Liver (tissue), 9 donors: ENCODE data around the gene RAPGEF6. TPM values are rescaled to one million over a fixed set of nuclear protein-coding genes. Genes with fewer than 3 reads are reported as not detected.

ENCODE experiments used
- DNase-seq: peaks from one replicate; pipeline ENCODE4 v3.0.0-alpha.2; 2017; ENCODE audit warnings: low spot score
- H3K27ac ChIP-seq, 2 donors: one replicate each; pipeline ENCODE4 v1.7.0; 2013; ENCODE audit warnings: inconsistent platforms in 2 of 2, low read length in 2 of 2, control low read depth in 1 of 2, low read depth in 1 of 2, mild to moderate bottlenecking in 1 of 2
- H3K27me3 ChIP-seq, 4 donors: one replicate each; pipeline versions ENCODE4 v1.6.1 to v1.7.0; 2013; ENCODE audit warnings: low read length in 3 of 4, inconsistent platforms in 1 of 4, mild to moderate bottlenecking in 1 of 4, moderate library complexity in 1 of 4; ENCODE audit not compliant: control insufficient read depth in 4 of 4, insufficient read depth in 4 of 4
- H3K36me3 ChIP-seq, 4 donors: one replicate each; pipeline versions ENCODE4 v1.6.1 to v1.7.0; 2013; ENCODE audit warnings: low read length in 3 of 4, mild to moderate bottlenecking in 3 of 4, low read depth in 1 of 4, moderate library complexity in 1 of 4; ENCODE audit not compliant: control insufficient read depth in 4 of 4, insufficient read depth in 3 of 4
- H3K4me1 ChIP-seq, 4 donors: one replicate each; pipeline versions ENCODE4 v1.6.1 to v1.7.0; 2013; ENCODE audit warnings: low read length in 3 of 4, mild to moderate bottlenecking in 3 of 4, moderate library complexity in 1 of 4; ENCODE audit not compliant: control insufficient read depth in 4 of 4, insufficient read depth in 4 of 4
- H3K4me3 ChIP-seq, 3 donors: one replicate each; pipeline versions ENCODE4 v1.6.1 to v1.7.0; 2013; ENCODE audit warnings: low read length in 3 of 3, control low read depth in 1 of 3, low read depth in 1 of 3, mild to moderate bottlenecking in 1 of 3
- H3K9ac ChIP-seq, 2 donors: one replicate each; pipeline ENCODE4 v1.7.0; 2013; ENCODE audit warnings: low read length in 2 of 2, mild to moderate bottlenecking in 2 of 2, moderate library complexity in 2 of 2, control low read depth in 1 of 2, low read depth in 1 of 2
- H3K9me3 ChIP-seq, 4 donors: one replicate each; pipeline versions ENCODE4 v1.6.1 to v1.7.0; 2013; ENCODE audit warnings: low read length in 3 of 4; ENCODE audit not compliant: control insufficient read depth in 4 of 4
- EGR1 ChIP-seq, 2 donors: IDR thresholded peaks; 2 replicates each; pipeline ENCODE4 v1.6.1; 2016 to 2018; ENCODE audit warnings: antibody characterized with exemption in 2 of 2, low read depth in 2 of 2
- FOXA2 ChIP-seq: IDR thresholded peaks from 2 replicates; pipeline ENCODE4 v1.6.1; 2016; ENCODE audit warnings: antibody characterized with exemption
- GABPA ChIP-seq, 2 donors: IDR thresholded peaks in 1 of 2; conservative IDR thresholded peaks in 1 of 2; 2 replicates each; pipeline ENCODE4 v1.6.1; 2016; ENCODE audit warnings: antibody characterized with exemption in 2 of 2, mild to moderate bottlenecking in 1 of 2, moderate library complexity in 1 of 2
- HNF4A ChIP-seq, 2 donors: conservative IDR thresholded peaks; 2 replicates each; pipeline ENCODE4 v1.6.1; 2016; ENCODE audit warnings: antibody characterized with exemption in 2 of 2, mild to moderate bottlenecking in 2 of 2
- HNF4G ChIP-seq: IDR thresholded peaks from 2 replicates; pipeline ENCODE4 v1.6.1; 2016; ENCODE audit warnings: antibody characterized with exemption
- JUND ChIP-seq, 2 donors: IDR thresholded peaks; 2 replicates each; pipeline ENCODE4 v1.6.1; 2016; ENCODE audit warnings: antibody characterized with exemption in 2 of 2
- NR2F2 ChIP-seq: IDR thresholded peaks from 2 replicates; pipeline ENCODE4 v1.6.1; 2016; ENCODE audit warnings: antibody characterized with exemption
- RAD21 ChIP-seq, 2 donors: IDR thresholded peaks; 2 replicates each; pipeline ENCODE4 v1.6.1; 2016; ENCODE audit warnings: antibody characterized with exemption in 2 of 2, mild to moderate bottlenecking in 2 of 2
- RXRA ChIP-seq, 2 donors: IDR thresholded peaks; 2 replicates each; pipeline ENCODE4 v1.6.1; 2017 to 2018; ENCODE audit warnings: antibody characterized with exemption in 2 of 2, mild to moderate bottlenecking in 1 of 2
- SP1 ChIP-seq: IDR thresholded peaks from 2 replicates; pipeline ENCODE4 v1.6.1; 2018; ENCODE audit warnings: antibody characterized with exemption, mild to moderate bottlenecking
- YY1 ChIP-seq: IDR thresholded peaks from 2 replicates; pipeline ENCODE4 v1.6.1; 2016; ENCODE audit warnings: antibody characterized with exemption, mild to moderate bottlenecking
- WGBS: extraction: QIAGEN DNeasy Blood & Tissue Kit; methylation state at CpG from one replicate; pipeline ENCODE4 v1.1.7; 2013; 5-methylcytosine and 5-hydroxymethylcytosine counted together
- polyA plus RNA-seq, 2 donors: library from polyadenylated mRNA; stranded (reverse) in 1 of 2; unstranded in 1 of 2; fragments of 200-250 nt in 1 of 2; fragments of >200 nt in 1 of 2; fragmentation: Nextera tagmentation in 1 of 2; extraction: Ambion mirVana in 1 of 2; gene quantifications; one replicate each; pipeline versions ENCODE4 v1.2.1 to v1.2.3, GENCODE V29; 2013 to 2015
- total RNA-seq, 2 donors: library from RNA; depleted of rRNA; stranded (reverse); fragments of >200 nt; gene quantifications; one replicate each; pipeline ENCODE4 v1.2.3, GENCODE V29; 2014
- TF ChIP-seq, protein P1 (sequence below): IDR thresholded peaks from 2 replicates; pipeline ENCODE4 v1.6.1; 2016; ENCODE audit warnings: antibody characterized with exemption
- TF ChIP-seq, protein P2 (sequence below): fragments of 150-350 bp; IDR thresholded peaks from 2 replicates; pipeline ENCODE4 v1.5.1; 2017; ENCODE audit warnings: improper control_type of control experiment, low read depth, low read length; ENCODE audit not compliant: missing input control
- TF ChIP-seq, protein P3 (sequence below): IDR thresholded peaks from 2 replicates; pipeline ENCODE4 v1.6.1; 2016; ENCODE audit warnings: antibody characterized with exemption
- TF ChIP-seq, protein P4 (sequence below): IDR thresholded peaks from 2 replicates; pipeline ENCODE4 v1.6.1; 2016; ENCODE audit warnings: antibody characterized with exemption, mild to moderate bottlenecking
- donor health status: healthy.
- donor health status: healthy.
- donor health status: healthy.
- donor health status: healthy.
- donor health status: healthy.

RAPGEF6 gene
- total and polyA plus RNA-seq, 4 donors = 1.7 to 16.1 (median 8.6) TPM

DNA sequence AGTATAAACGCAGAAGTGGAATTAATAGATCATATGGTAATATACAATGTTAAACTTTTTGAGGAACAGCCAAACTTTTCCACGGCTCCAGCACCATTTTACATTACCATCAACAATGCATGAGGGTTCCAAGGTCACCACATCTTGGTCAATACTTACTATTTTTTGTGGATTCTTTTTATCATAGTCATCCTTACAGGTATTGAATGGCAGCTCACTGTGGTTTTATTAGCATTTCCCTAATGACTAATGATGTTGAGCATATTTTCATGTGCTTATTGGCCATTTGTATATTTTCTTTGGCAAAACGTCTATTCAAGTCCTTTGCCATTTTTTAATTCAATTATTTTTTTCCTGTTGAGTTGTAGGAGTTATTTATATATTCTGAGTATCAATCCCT lies 14.1 kb upstream of the RAPGEF6 start (continued):
- TF ChIP-seq GABPA (IDR thresholded peaks at IDR 0.05 in 1 of 2, conservative IDR thresholded peaks at IDR 0.05 in 1 of 2) (no peak), FOXA2 (no peak)
- TF ChIP-seq, protein P1, sequence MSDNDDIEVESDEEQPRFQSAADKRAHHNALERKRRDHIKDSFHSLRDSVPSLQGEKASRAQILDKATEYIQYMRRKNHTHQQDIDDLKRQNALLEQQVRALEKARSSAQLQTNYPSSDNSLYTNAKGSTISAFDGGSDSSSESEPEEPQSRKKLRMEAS = no peak

DNA sequence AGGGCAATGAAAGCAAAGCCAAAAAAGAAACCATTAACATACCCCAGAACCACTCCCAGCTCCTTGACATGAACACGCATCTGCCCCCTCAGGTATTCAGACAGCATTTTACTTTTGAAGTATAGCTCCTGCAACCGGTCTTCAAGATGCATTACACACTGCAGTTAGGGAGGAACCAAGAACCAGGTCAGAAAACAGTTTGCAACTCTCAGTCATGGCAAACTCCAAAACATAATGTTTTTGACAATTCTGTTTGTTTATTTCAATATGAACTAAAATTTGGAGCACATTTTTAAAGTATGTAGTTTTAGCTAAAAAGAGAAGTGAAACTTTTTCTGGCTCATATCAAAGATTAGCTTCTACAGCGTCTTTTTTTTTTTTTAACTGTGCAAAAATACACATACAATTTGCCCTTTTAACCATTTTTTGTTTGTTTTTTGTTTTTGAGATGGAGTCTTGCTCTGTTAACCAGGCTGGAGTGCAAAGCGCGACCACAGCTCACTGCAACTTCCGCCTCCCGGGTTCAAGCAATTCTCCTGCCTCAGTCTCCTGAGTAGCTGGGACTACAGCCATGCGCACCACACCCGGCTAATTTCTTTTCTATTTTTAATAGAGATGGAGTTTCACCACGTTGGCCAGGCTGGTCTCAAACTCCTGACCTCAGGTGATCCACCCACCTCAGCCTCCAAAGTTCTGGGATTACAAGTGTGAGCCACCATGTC lies 12.2 kb upstream of the RAPGEF6 start:
- 63% methylated on average over 10 of the region's 10 CpGs for WGBS
- peak overlapping the region in 1 of 2 donors; percentile 24 for H3K9ac ChIP-seq
- no peak overlapping the region for H3K4me3 ChIP-seq
- no peaks in the 10 kb centered on the region for H3K27me3 ChIP-seq
- no peak for DNase-seq
- no peaks in the 10 kb centered on the region for H3K9me3 ChIP-seq
- peaks cover 0 to 10% (median 3%) of the 10 kb centered on the region in 4 donors for H3K4me1 ChIP-seq
- peaks cover 7 to 28% (median 17%) of the 10 kb centered on the region in 4 donors for H3K36me3 ChIP-seq
- no peak for TF ChIP-seq HNF4G
- no peak for TF ChIP-seq JUND (IDR thresholded peaks at IDR 0.05)
- TF ChIP-seq HNF4A (conservative IDR thresholded peaks at IDR 0.05) = no peak
- H3K27ac ChIP-seq = no peak overlapping the region

DNA sequence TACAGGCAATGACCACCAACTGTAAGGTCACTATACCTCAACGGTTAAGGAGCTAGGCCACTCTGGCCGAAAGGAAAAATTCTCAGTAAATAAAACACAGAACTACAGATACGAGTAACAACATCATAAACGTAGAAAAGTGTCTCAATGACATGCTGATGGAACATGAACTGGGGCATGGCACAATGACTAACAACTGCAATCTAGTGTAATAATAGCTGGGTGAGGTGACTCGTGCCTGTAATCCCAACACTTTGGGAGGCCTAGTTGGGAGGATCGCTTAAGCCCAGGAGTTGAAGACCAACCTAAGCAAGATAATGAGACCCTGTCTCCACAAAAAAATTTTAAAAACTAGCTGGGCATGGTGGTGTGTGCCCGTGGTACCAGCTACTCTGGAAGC lies 9.8 kb upstream of the RAPGEF6 start:
- WGBS = 96% methylated on average over 7 of the region's 7 CpGs
- no peak for DNase-seq
- H3K4me3 ChIP-seq = no peak overlapping the region
- H3K36me3 ChIP-seq = peaks cover 1 to 24% (median 5%) of the 10 kb centered on the region in 4 donors
- H3K4me1 ChIP-seq = peaks cover 0 to 10% (median 3%) of the 10 kb centered on the region in 4 donors
- H3K27ac ChIP-seq = no peak overlapping the region
- H3K9me3 ChIP-seq = no peaks in the 10 kb centered on the region
- no peak overlapping the region for H3K9ac ChIP-seq
- TF ChIP-seq, protein P2, sequence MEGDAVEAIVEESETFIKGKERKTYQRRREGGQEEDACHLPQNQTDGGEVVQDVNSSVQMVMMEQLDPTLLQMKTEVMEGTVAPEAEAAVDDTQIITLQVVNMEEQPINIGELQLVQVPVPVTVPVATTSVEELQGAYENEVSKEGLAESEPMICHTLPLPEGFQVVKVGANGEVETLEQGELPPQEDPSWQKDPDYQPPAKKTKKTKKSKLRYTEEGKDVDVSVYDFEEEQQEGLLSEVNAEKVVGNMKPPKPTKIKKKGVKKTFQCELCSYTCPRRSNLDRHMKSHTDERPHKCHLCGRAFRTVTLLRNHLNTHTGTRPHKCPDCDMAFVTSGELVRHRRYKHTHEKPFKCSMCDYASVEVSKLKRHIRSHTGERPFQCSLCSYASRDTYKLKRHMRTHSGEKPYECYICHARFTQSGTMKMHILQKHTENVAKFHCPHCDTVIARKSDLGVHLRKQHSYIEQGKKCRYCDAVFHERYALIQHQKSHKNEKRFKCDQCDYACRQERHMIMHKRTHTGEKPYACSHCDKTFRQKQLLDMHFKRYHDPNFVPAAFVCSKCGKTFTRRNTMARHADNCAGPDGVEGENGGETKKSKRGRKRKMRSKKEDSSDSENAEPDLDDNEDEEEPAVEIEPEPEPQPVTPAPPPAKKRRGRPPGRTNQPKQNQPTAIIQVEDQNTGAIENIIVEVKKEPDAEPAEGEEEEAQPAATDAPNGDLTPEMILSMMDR = no peak
- no peak for TF ChIP-seq SP1
- no peak for TF ChIP-seq GABPA (IDR thresholded peaks at IDR 0.05 in 1 of 2, conservative IDR thresholded peaks at IDR 0.05 in 1 of 2)
- no peak for TF ChIP-seq HNF4G
- TF ChIP-seq RXRA (IDR thresholded peaks at IDR 0.05) = no peak
- TF ChIP-seq, protein P3, sequence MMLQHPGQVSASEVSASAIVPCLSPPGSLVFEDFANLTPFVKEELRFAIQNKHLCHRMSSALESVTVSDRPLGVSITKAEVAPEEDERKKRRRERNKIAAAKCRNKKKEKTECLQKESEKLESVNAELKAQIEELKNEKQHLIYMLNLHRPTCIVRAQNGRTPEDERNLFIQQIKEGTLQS = no peak
- no peak for TF ChIP-seq FOXA2
- no peak for TF ChIP-seq RAD21 (IDR thresholded peaks at IDR 0.05)
- TF ChIP-seq, protein P4, sequence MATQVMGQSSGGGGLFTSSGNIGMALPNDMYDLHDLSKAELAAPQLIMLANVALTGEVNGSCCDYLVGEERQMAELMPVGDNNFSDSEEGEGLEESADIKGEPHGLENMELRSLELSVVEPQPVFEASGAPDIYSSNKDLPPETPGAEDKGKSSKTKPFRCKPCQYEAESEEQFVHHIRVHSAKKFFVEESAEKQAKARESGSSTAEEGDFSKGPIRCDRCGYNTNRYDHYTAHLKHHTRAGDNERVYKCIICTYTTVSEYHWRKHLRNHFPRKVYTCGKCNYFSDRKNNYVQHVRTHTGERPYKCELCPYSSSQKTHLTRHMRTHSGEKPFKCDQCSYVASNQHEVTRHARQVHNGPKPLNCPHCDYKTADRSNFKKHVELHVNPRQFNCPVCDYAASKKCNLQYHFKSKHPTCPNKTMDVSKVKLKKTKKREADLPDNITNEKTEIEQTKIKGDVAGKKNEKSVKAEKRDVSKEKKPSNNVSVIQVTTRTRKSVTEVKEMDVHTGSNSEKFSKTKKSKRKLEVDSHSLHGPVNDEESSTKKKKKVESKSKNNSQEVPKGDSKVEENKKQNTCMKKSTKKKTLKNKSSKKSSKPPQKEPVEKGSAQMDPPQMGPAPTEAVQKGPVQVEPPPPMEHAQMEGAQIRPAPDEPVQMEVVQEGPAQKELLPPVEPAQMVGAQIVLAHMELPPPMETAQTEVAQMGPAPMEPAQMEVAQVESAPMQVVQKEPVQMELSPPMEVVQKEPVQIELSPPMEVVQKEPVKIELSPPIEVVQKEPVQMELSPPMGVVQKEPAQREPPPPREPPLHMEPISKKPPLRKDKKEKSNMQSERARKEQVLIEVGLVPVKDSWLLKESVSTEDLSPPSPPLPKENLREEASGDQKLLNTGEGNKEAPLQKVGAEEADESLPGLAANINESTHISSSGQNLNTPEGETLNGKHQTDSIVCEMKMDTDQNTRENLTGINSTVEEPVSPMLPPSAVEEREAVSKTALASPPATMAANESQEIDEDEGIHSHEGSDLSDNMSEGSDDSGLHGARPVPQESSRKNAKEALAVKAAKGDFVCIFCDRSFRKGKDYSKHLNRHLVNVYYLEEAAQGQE = no peak
- TF ChIP-seq EGR1 (IDR thresholded peaks at IDR 0.05; ENCODE audit: low read depth in 2 of 2) = no peak
- TF ChIP-seq YY1 = no peak
- no peak for TF ChIP-seq HNF4A (conservative IDR thresholded peaks at IDR 0.05)
- no peak for TF ChIP-seq NR2F2
- TF ChIP-seq, protein P1 = no peak
- no peak for TF ChIP-seq JUND (IDR thresholded peaks at IDR 0.05)
- no peaks in the 10 kb centered on the region for H3K27me3 ChIP-seq
